ENCODE data around the gene HOXB5. TPM values are rescaled to one million over a fixed set of nuclear protein-coding genes. Genes with fewer than 3 reads are reported as not detected.

HOXB5 gene
- total RNA-seq, 1 experiment from 2014 or later, result not detected

GRCh38 chr17:48634493-48635208 is 41.1 kb upstream of the HOXB5 start:
- no peak overlapping the region for H2AFZ ChIP-seq (ENCODE audit: low read length)
- H3K23me2 ChIP-seq (ENCODE audit: insufficient read length, low read depth, low read length, poor library complexity, severe bottlenecking), result no peaks in the 10 kb centered on the region
- no peak overlapping the region for H3K56ac ChIP-seq (ENCODE audit: insufficient read length, low read depth, low read length)
- H2BK12ac ChIP-seq (ENCODE audit: insufficient read length, low read depth, low read length), result no peak overlapping the region
- no peaks in the 10 kb centered on the region for H4K20me1 ChIP-seq (ENCODE audit: control insufficient read depth, insufficient read depth, insufficient read length)
- WGBS (ENCODE audit: extremely low coverage, insufficient read length, low lambda C conversion rate), result no CpG with 5 or more reads among the region's 20 CpGs
- no peak overlapping the region for H2BK20ac ChIP-seq (ENCODE audit: low read depth, low read length, poor library complexity, severe bottlenecking)
- Mint-ChIP-seq H3K27ac (no peak overlapping the region), H3K36me3 (ENCODE audit: insufficient read depth in 1 of 3, low read depth in 3 of 3) (peaks cover 0 to 1% (median 0%) of the 10 kb centered on the region in 3 experiments; a peak in 2 of 7 replicates), H3K27me3 (ENCODE audit: low read depth) (peaks cover 100% of the 10 kb centered on the region), H3K4me1 (peaks cover 2 to 8% of the 10 kb centered on the region in 2 experiments; a peak in 2 of 4 replicates), H3K9me3 (peaks cover 4 to 14% of the 10 kb centered on the region in 2 experiments; a peak in 4 of 5 replicates), H3K4me3 (no peak overlapping the region)
- no peak overlapping the region for H2AK5ac ChIP-seq (ENCODE audit: insufficient read length, low read length)
- no peaks in the 10 kb centered on the region for H3K79me1 ChIP-seq (ENCODE audit: insufficient read depth, low read depth, low read length, poor library complexity, severe bottlenecking)
- H2BK15ac ChIP-seq (ENCODE audit: low read depth, low read length), result no peak overlapping the region
- no peak overlapping the region for H3K4me2 ChIP-seq (ENCODE audit: insufficient read depth, insufficient read length, low read length)
- no peak overlapping the region for H3T11ph ChIP-seq (ENCODE audit: low read length)
- no peaks in the 10 kb centered on the region; the same call in 1 of the 2 replicates for H3K4me1 ChIP-seq (ENCODE audit: insufficient read depth, low read length)
- no peak overlapping the region for H3K27ac ChIP-seq (ENCODE audit: insufficient read length, low read depth, low read length)
- no peak overlapping the region for H2BK120ac ChIP-seq (ENCODE audit: low read depth, low read length, poor library complexity, severe bottlenecking)
- H3K27me3 ChIP-seq (ENCODE audit: insufficient read depth, low read length), result peaks cover 97% of the 10 kb centered on the region
- no peak overlapping the region for H3K4ac ChIP-seq (ENCODE audit: low read depth, low read length)
- H2BK5ac ChIP-seq (ENCODE audit: insufficient read length, low read length), result no peak overlapping the region
- TF ChIP-seq CTCF (conservative IDR thresholded peaks at IDR 0.05), result no peak
- H3K9me3 ChIP-seq (ENCODE audit: control insufficient read depth, low read depth, low read length), result no peaks in the 10 kb centered on the region
- no peak overlapping the region for H3K23ac ChIP-seq (ENCODE audit: insufficient read length, low read depth, low read length)
- H3K14ac ChIP-seq (ENCODE audit: insufficient read depth, low read length), result no peak overlapping the region
- no peak for DNase-seq
- no peak overlapping the region for H3K18ac ChIP-seq (ENCODE audit: insufficient read length, low read depth, low read length)
- no peak overlapping the region for H4K8ac ChIP-seq (replicated peaks; ENCODE audit: insufficient read length, low read depth, low read length)
- H3K79me2 ChIP-seq (ENCODE audit: insufficient read depth, low read length), result no peaks in the 10 kb centered on the region; the same call in 1 of the 2 replicates
- H3K9ac ChIP-seq (ENCODE audit: extremely low read depth, insufficient read length, low read length), result no peak overlapping the region
- H4K5ac ChIP-seq (ENCODE audit: insufficient read length, low read depth, low read length), result no peak overlapping the region
- H4K91ac ChIP-seq (ENCODE audit: insufficient read length, low read depth, low read length), result no peak overlapping the region
